HepG2 (cell line): Measurements from ENCODE around the gene NFE2L2. TPM values are rescaled to one million over a fixed set of nuclear protein-coding genes. Genes with fewer than 3 reads are reported as not detected.
A peak's percentile ranks its signal among the peaks of the same experiment; 100 is the strongest.

Source experiments
- ATAC-seq: fragments of 200-7000 bp; cut with Tn5 transposase; 3 replicates; pipeline ENCODE4 v1.9.1; 2020; ENCODE audit warnings: mild to moderate bottlenecking, moderate library complexity
- BruUV-seq: library from RNA; stranded (reverse); fragments of 400-500 nt; replicated peaks from 2 replicates; lab custom pipeline; 2021; lab: Mats Ljungman, UMichigan
- CTCF ChIA-PET: fragments of 300-600 bp; formaldehyde crosslinking; extraction: SDS; loops from one replicate; lab custom pipeline; 2021; ENCODE audit warnings: low total read pairs, inconsistent platforms, low intra/inter-chr PET ratio; lab: Yijun Ruan, JAX
- POLR2A ChIA-PET: fragments of 350-600 bp; sonication (Branson Sonifier 250); formaldehyde crosslinking; loops from one replicate; lab custom pipeline; 2020; ENCODE audit warnings: antibody characterized with exemption, inconsistent platforms; lab: Yijun Ruan, JAX
- DNase-seq: peaks from one replicate; pipeline ENCODE4 v3.0.0-alpha.2; 2015; ENCODE audit warnings: low spot score
- FAIRE-seq: peaks from 3 replicates; lab custom pipeline; 2011; peaks lifted over from hg19 to GRCh38; lab: Jason Lieb, UNC
- H2AFZ ChIP-seq: one replicate; pipeline ENCODE4 v1.6.1; 2011; ENCODE audit warnings: low read length, inconsistent platforms
- H3K27ac ChIP-seq: fragments of 300-600 bp; 3 replicates; pipeline ENCODE4 v1.8.0; 2011; ENCODE audit warnings: mixed run types, mild to moderate bottlenecking, mixed read lengths, low read length, inconsistent platforms; ENCODE audit not compliant: insufficient read depth; ENCODE audit errors: extremely low read length
- H3K27me3 ChIP-seq, 2 experiments: fragments of 200-600 bp in 1 of 2; 2 replicates in 1 of 2; 3 replicates in 1 of 2; pipeline versions ENCODE4 v1.6.0 to v1.8.0; 2011; ENCODE audit warnings: low read length in 2 of 2, mild to moderate bottlenecking in 2 of 2, moderate library complexity in 2 of 2, inconsistent platforms in 1 of 2; ENCODE audit not compliant: insufficient read depth in 2 of 2, control insufficient read depth in 1 of 2
- H3K36me3 ChIP-seq, 2 experiments: fragments of 200-600 bp in 1 of 2; replicated peaks in 1 of 2; 2 replicates in 1 of 2; 3 replicates in 1 of 2; pipeline versions ENCODE4 v1.5.1 to v1.8.0; 2011; ENCODE audit warnings: low read length in 2 of 2, inconsistent platforms in 1 of 2; ENCODE audit not compliant: insufficient read depth in 2 of 2, control insufficient read depth in 1 of 2
- H3K4me1 ChIP-seq: 2 replicates; pipeline ENCODE4 v1.5.1; 2012; ENCODE audit warnings: low read length, inconsistent platforms; ENCODE audit not compliant: insufficient read depth
- H3K4me2 ChIP-seq: 2 replicates; pipeline ENCODE4 v1.6.0; 2011; ENCODE audit warnings: low read depth, low read length, inconsistent platforms
- H3K4me3 ChIP-seq, 3 experiments: fragments of 200-600 bp in 1 of 3; sonication (generic), shearing (Covaris generic) in 1 of 3; replicated peaks in 1 of 3; 2 replicates each; pipeline ENCODE4 v1.5.1; 2011 to 2016; ENCODE audit warnings: low read length in 3 of 3, inconsistent platforms in 2 of 3, low read depth in 2 of 3, mild to moderate bottlenecking in 2 of 3, control low read depth in 1 of 3, mixed read lengths in 1 of 3; ENCODE audit not compliant: insufficient read depth in 1 of 3
- H3K79me2 ChIP-seq: one replicate; pipeline ENCODE4 v1.6.1; 2011; ENCODE audit warnings: low read length, inconsistent platforms; ENCODE audit not compliant: insufficient read depth
- H3K9ac ChIP-seq: 2 replicates; pipeline ENCODE4 v1.6.0; 2011; ENCODE audit warnings: mild to moderate bottlenecking, low read depth, low read length, inconsistent platforms; ENCODE audit not compliant: insufficient read depth
- H3K9me3 ChIP-seq: 2 replicates; pipeline ENCODE4 v1.5.1; 2012; ENCODE audit warnings: mild to moderate bottlenecking, low read length
- H4K20me1 ChIP-seq: 2 replicates; pipeline ENCODE4 v1.6.0; 2011; ENCODE audit warnings: inconsistent platforms, mild to moderate bottlenecking, low read length, moderate library complexity; ENCODE audit not compliant: insufficient read depth
- EZH2 ChIP-seq: conservative IDR thresholded peaks from 2 replicates; pipeline ENCODE4 v1.6.1; 2012; ENCODE audit warnings: mild to moderate bottlenecking, low read depth, low read length, moderate library complexity
- FOXK1 ChIP-seq: sonication (generic); formaldehyde crosslinking; IDR thresholded peaks from 2 replicates; pipeline ENCODE4 v1.4.0; 2020; ENCODE audit warnings: low read depth, missing genetic modification reagents, borderline replicate concordance
- FUBP1 ChIP-seq: sonication (generic); formaldehyde crosslinking; IDR thresholded peaks from 2 replicates; pipeline ENCODE4 v1.5.1; 2020; ENCODE audit warnings: missing genetic modification reagents, mild to moderate bottlenecking, borderline replicate concordance
- JUN ChIP-seq: sonication (generic); formaldehyde crosslinking; IDR thresholded peaks from 2 replicates; pipeline ENCODE4 v1.4.0; 2020; ENCODE audit warnings: mild to moderate bottlenecking, missing genetic modification reagents
- PAX8 ChIP-seq: sonication (generic); formaldehyde crosslinking; IDR thresholded peaks from 2 replicates; pipeline ENCODE4 v1.8.0; 2022; ENCODE audit warnings: mild to moderate bottlenecking, missing genetic modification reagents, borderline replicate concordance
- RAD51 ChIP-seq: fragments of 450-650 bp; IDR thresholded peaks from 2 replicates; pipeline ENCODE4 v1.6.1; 2016; ENCODE audit warnings: borderline replicate concordance
- SCMH1 ChIP-seq: sonication (generic); formaldehyde crosslinking; IDR thresholded peaks from 2 replicates; pipeline ENCODE4 v1.9.0; 2021; ENCODE audit warnings: missing genetic modification reagents, mild to moderate bottlenecking, borderline replicate concordance
- STAG1 ChIP-seq: sonication (generic); formaldehyde crosslinking; IDR thresholded peaks from 2 replicates; pipeline ENCODE4 v1.4.0; 2020; ENCODE audit warnings: missing genetic modification reagents
- THAP9 ChIP-seq: sonication (generic); formaldehyde crosslinking; IDR thresholded peaks from 2 replicates; pipeline ENCODE4; 2020; ENCODE audit warnings: missing genetic modification reagents, mild to moderate bottlenecking, borderline replicate concordance
- ZBTB7A ChIP-seq: sonication (generic); formaldehyde crosslinking; IDR thresholded peaks from 2 replicates; pipeline ENCODE4 v1.8.0; 2022; ENCODE audit warnings: mild to moderate bottlenecking, missing genetic modification reagents
- ZFY ChIP-seq: sonication (generic); formaldehyde crosslinking; IDR thresholded peaks from 2 replicates; pipeline ENCODE4 v1.4.0; 2020; ENCODE audit warnings: missing genetic modification reagents
- ZKSCAN1 ChIP-seq: fragments of 150-350 bp; IDR thresholded peaks from 2 replicates; pipeline ENCODE4 v1.6.1; 2014; ENCODE audit warnings: low read length
- whole genome bisulfite sequencing: methylation state at CpG from one replicate; pipeline ENCODE4 v1.1.6; 2017; ENCODE audit warnings: low lambda C conversion rate; 5-methylcytosine and 5-hydroxymethylcytosine counted together
- in situ Hi-C: cut with HindIII; loops from 2 replicates; pipeline ENCODE4 v1.10.0; 2017; ENCODE audit warnings: low pct_unique_long_range_greater_than_20kb; ENCODE audit not compliant: extremely low pct_ligation_motif_present
- intact Hi-C: fragments of 100-400 bp; cut with micrococcal nuclease; formaldehyde crosslinking; loops from one replicate; pipeline ENCODE4 v1.10.0; 2022; ENCODE audit not compliant: unreplicated experiment
- polyA plus RNA-seq, 8 experiments: library from polyadenylated mRNA; depleted of rRNA in 3 of 8; stranded (reverse) in 7 of 8; unstranded in 1 of 8; fragments of >200 nt; fragmentation: Illumina TruSeq in 4 of 8; extraction: Trizol in 4 of 8; gene quantifications; 2 replicates each; pipeline versions ENCODE4 v1.2.1 to v1.2.3, GENCODE V29; 2011 to 2016; ENCODE audit warnings: low read depth in 4 of 8, missing spikeins in 1 of 8, mixed read lengths in 1 of 8; ENCODE audit not compliant: insufficient read depth in 1 of 8
- total RNA-seq, 5 experiments: library from RNA; depleted of rRNA; stranded (reverse); fragments of >200 nt; fragmentation: Illumina TruSeq; extraction: Trizol; gene quantifications; 2 replicates each; pipeline ENCODE4 v1.2.3, GENCODE V29; 2016; ENCODE audit warnings: low read depth in 1 of 5
- TF ChIP-seq, protein P1 (sequence below): sonication (generic); formaldehyde crosslinking; IDR thresholded peaks from 2 replicates; pipeline ENCODE4 v1.5.0; 2020; ENCODE audit warnings: mild to moderate bottlenecking, missing genetic modification reagents, moderate library complexity
- TF ChIP-seq, protein P2 (sequence below): IDR thresholded peaks from 2 replicates; pipeline ENCODE4 v1.4.0; 2020; ENCODE audit warnings: mild to moderate bottlenecking, missing genetic modification reagents

NFE2L2 gene
- total and polyA plus RNA-seq, 2 of the 13 experiments (the other 11 are each of a cell fraction or from before 2014, with no cell fraction given) = 84.6 to 215 TPM

GRCh38 chr2:177296040-177296439 is 31.5 kb upstream of the NFE2L2 start:
- intact Hi-C loops (loop anchor here (1.0 to 5.0 kb wide), 2 partner anchors 34 to 132 kb away; partner anchors contain the start of gene NFE2L2), in situ Hi-C loops (no loop called here)
- no peak overlapping the region for H3K9ac ChIP-seq
- H3K4me1 ChIP-seq = peaks cover 42% of the 10 kb centered on the region
- WGBS = 88% methylated on average over 3 of the region's 3 CpGs
- ATAC-seq (peak; percentile 30; the same call in 2 of the 3 replicates), FAIRE-seq (no peak), DNase-seq (peak; percentile 36)
- no peak overlapping the region for H3K4me3 ChIP-seq
- no peak overlapping the region for H3K27ac ChIP-seq
- ChIA-PET POLR2A (interaction anchor here (1.5 kb wide), 1 partner anchor 31 kb away, joined by 9 read pairs; the partner anchor contains the start of gene NFE2L2), CTCF (interaction anchor here (0.8 to 1.9 kb wide), 4 partner anchors 30 to 132 kb away, joined by 3 to 11 read pairs (median 6); partner anchors contain the start of gene NFE2L2)
- no peaks in the 10 kb centered on the region for H3K36me3 ChIP-seq
- H2AFZ ChIP-seq = no peak overlapping the region
- H3K4me2 ChIP-seq = no peak overlapping the region
- no TSS peak for BruUV-seq
- no peaks in the 10 kb centered on the region for H3K9me3 ChIP-seq
- H3K79me2 ChIP-seq = peaks cover 4% of the 10 kb centered on the region
- H4K20me1 ChIP-seq = no peaks in the 10 kb centered on the region
- no peaks in the 10 kb centered on the region for H3K27me3 ChIP-seq
- TF ChIP-seq SCMH1 (CRISPR knock-in tag) (no peak), ZFY (CRISPR knock-in tag) (no peak), FUBP1 (CRISPR knock-in tag) (no peak), JUN (no peak), ZBTB7A (CRISPR knock-in tag) (no peak), FOXK1 (CRISPR knock-in tag) (no peak), ZKSCAN1 (no peak), STAG1 (CRISPR knock-in tag) (peak; percentile 60), RAD51 (no peak), PAX8 (no peak), EZH2 (no peak), THAP9 (CRISPR knock-in tag) (no peak)
- TF ChIP-seq, protein P1, sequence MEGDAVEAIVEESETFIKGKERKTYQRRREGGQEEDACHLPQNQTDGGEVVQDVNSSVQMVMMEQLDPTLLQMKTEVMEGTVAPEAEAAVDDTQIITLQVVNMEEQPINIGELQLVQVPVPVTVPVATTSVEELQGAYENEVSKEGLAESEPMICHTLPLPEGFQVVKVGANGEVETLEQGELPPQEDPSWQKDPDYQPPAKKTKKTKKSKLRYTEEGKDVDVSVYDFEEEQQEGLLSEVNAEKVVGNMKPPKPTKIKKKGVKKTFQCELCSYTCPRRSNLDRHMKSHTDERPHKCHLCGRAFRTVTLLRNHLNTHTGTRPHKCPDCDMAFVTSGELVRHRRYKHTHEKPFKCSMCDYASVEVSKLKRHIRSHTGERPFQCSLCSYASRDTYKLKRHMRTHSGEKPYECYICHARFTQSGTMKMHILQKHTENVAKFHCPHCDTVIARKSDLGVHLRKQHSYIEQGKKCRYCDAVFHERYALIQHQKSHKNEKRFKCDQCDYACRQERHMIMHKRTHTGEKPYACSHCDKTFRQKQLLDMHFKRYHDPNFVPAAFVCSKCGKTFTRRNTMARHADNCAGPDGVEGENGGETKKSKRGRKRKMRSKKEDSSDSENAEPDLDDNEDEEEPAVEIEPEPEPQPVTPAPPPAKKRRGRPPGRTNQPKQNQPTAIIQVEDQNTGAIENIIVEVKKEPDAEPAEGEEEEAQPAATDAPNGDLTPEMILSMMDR (CRISPR knock-in tag) = peak; percentile 54
- TF ChIP-seq, protein P2, sequence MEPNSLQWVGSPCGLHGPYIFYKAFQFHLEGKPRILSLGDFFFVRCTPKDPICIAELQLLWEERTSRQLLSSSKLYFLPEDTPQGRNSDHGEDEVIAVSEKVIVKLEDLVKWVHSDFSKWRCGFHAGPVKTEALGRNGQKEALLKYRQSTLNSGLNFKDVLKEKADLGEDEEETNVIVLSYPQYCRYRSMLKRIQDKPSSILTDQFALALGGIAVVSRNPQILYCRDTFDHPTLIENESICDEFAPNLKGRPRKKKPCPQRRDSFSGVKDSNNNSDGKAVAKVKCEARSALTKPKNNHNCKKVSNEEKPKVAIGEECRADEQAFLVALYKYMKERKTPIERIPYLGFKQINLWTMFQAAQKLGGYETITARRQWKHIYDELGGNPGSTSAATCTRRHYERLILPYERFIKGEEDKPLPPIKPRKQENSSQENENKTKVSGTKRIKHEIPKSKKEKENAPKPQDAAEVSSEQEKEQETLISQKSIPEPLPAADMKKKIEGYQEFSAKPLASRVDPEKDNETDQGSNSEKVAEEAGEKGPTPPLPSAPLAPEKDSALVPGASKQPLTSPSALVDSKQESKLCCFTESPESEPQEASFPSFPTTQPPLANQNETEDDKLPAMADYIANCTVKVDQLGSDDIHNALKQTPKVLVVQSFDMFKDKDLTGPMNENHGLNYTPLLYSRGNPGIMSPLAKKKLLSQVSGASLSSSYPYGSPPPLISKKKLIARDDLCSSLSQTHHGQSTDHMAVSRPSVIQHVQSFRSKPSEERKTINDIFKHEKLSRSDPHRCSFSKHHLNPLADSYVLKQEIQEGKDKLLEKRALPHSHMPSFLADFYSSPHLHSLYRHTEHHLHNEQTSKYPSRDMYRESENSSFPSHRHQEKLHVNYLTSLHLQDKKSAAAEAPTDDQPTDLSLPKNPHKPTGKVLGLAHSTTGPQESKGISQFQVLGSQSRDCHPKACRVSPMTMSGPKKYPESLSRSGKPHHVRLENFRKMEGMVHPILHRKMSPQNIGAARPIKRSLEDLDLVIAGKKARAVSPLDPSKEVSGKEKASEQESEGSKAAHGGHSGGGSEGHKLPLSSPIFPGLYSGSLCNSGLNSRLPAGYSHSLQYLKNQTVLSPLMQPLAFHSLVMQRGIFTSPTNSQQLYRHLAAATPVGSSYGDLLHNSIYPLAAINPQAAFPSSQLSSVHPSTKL = 0 out of 2 replicates have a peak, but pooled peaks have one; percentile 13
